Heart left ventricle (tissue), 13 donors: ENCODE results near the gene GSC.

ENCODE experiments used
- POLR2A ChIP-seq, 2 donors: fragments of 450-650 bp; IDR thresholded peaks; one replicate each; pipeline ENCODE4 v1.6.1; 2017; ENCODE audit warnings: antibody characterized with exemption in 2 of 2, mild to moderate bottlenecking in 2 of 2, moderate library complexity in 2 of 2
- TF ChIP-seq, protein P1 (sequence below), 12 donors: fragments of 200-600 bp; sonication (generic) in 4 of 12; IDR thresholded peaks; one replicate each; pipeline versions ENCODE4 v1.5.0 to v1.8.0; 2018 to 2022; ENCODE audit warnings: antibody characterized with exemption in 12 of 12, mild to moderate bottlenecking in 5 of 12
- donor health status: ischemic (EF 13 %, LVEDD 7.1; RV severe dilation, severe dysfunction).
- donor health status: DM: no; HTN: yes; CAD: no.
- donor health status: DM: no; HTN: no; CAD: no.
- donor health status: ischemic (EF 25% LVEDD 6.9; RV normal size, moderate dysfunction).
- donor health status: ischemic (EF 25% LVEDD 5.7; RV mildly dilated, moderate dysfunction).
- donor health status: ischemic (EF 35%, LVEDD 5.7; RV mildly dilated, moderate dysfunction).
- donor health status: nonischemic (EF 11% LVEDD 7.7; RV severe dilation, severe dysfunction).
- donor health status: DM: yes; HTN: yes; CAD: no.
- donor health status: PGD.
- donor health status: ischemic (EF 29% LVEDD 5.4; RV normal size, mild dysfunction).
- donor health status: nonischemic (EF 23%, LVEDD 6.1; RV moderate dilation, normal function).

DNA sequence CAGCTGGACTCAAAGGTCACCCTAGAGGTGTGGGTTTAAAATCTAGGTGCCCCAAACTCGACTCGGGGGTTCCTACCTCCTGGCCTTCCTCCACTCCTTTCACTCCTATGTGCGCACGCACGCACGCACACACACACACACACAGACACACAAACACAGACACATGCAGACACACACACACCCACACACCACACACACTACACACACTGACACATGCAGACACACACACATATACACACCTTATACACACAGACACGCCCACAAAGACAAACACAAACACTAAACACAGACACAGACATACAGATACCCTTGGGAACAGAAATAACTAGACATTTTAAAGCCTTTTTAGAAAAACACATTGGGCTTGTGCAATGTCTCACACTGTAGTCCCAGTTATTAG lies 31.8 kb downstream of the GSC start:
- TF ChIP-seq POLR2A (IDR thresholded peaks at IDR 0.05), result no peak
- TF ChIP-seq, protein P1, sequence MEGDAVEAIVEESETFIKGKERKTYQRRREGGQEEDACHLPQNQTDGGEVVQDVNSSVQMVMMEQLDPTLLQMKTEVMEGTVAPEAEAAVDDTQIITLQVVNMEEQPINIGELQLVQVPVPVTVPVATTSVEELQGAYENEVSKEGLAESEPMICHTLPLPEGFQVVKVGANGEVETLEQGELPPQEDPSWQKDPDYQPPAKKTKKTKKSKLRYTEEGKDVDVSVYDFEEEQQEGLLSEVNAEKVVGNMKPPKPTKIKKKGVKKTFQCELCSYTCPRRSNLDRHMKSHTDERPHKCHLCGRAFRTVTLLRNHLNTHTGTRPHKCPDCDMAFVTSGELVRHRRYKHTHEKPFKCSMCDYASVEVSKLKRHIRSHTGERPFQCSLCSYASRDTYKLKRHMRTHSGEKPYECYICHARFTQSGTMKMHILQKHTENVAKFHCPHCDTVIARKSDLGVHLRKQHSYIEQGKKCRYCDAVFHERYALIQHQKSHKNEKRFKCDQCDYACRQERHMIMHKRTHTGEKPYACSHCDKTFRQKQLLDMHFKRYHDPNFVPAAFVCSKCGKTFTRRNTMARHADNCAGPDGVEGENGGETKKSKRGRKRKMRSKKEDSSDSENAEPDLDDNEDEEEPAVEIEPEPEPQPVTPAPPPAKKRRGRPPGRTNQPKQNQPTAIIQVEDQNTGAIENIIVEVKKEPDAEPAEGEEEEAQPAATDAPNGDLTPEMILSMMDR (IDR thresholded peaks at IDR 0.05), result no peak
